Lower leg skin (tissue), 3 donors: ENCODE measurements around the gene KCNC1.

Source experiments
- POLR2A ChIP-seq, 2 donors: fragments of 450-650 bp; IDR thresholded peaks; one replicate each; pipeline ENCODE4 v1.6.1; 2016 to 2017; ENCODE audit warnings: antibody characterized with exemption in 2 of 2, mild to moderate bottlenecking in 1 of 2, moderate library complexity in 1 of 2
- TF ChIP-seq, protein P1 (sequence below), 3 donors: fragments of 450-650 bp; IDR thresholded peaks; one replicate each; pipeline ENCODE4 v1.5.1; 2016; ENCODE audit warnings: antibody characterized with exemption in 3 of 3, mild to moderate bottlenecking in 3 of 3, moderate library complexity in 2 of 3

GRCh38 chr11:17695454-17696441, 38.8 kb upstream of the KCNC1 start:
- TF ChIP-seq, protein P1, sequence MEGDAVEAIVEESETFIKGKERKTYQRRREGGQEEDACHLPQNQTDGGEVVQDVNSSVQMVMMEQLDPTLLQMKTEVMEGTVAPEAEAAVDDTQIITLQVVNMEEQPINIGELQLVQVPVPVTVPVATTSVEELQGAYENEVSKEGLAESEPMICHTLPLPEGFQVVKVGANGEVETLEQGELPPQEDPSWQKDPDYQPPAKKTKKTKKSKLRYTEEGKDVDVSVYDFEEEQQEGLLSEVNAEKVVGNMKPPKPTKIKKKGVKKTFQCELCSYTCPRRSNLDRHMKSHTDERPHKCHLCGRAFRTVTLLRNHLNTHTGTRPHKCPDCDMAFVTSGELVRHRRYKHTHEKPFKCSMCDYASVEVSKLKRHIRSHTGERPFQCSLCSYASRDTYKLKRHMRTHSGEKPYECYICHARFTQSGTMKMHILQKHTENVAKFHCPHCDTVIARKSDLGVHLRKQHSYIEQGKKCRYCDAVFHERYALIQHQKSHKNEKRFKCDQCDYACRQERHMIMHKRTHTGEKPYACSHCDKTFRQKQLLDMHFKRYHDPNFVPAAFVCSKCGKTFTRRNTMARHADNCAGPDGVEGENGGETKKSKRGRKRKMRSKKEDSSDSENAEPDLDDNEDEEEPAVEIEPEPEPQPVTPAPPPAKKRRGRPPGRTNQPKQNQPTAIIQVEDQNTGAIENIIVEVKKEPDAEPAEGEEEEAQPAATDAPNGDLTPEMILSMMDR (IDR thresholded peaks at IDR 0.05), result no peak
- no peak for TF ChIP-seq POLR2A (IDR thresholded peaks at IDR 0.05)
